B cell (primary cell): ENCODE results near the gene AGBL4. TPM values are rescaled to one million over a fixed set of nuclear protein-coding genes. Genes with fewer than 3 reads are reported as not detected.

Source experiments
- ATAC-seq: fragments of 200-7000 bp; cut with Tn5 transposase; one replicate; pipeline ENCODE4 v1.10.0; 2021; ENCODE audit warnings: low read depth, mild to moderate bottlenecking, moderate number of reproducible peaks, moderate library complexity
- CTCF ChIA-PET: fragments of 350-600 bp; sonication (Branson Sonifier 250); formaldehyde crosslinking; loops from one replicate; lab custom pipeline; 2021; ENCODE audit warnings: antibody characterized with exemption, inconsistent platforms; lab: Charles Lee
- POLR2A ChIA-PET: fragments of 350-600 bp; sonication (Branson Sonifier 250); formaldehyde crosslinking; loops from one replicate; lab custom pipeline; 2021; ENCODE audit warnings: antibody characterized with exemption; lab: Charles Lee
- DNase-seq: peaks from one replicate; pipeline ENCODE4 v3.0.0; 2013
- H2AFZ ChIP-seq: 2 replicates; pipeline ENCODE4 v1.6.1; 2012; ENCODE audit warnings: mild to moderate bottlenecking, low read depth, low read length; ENCODE audit not compliant: insufficient read depth, poor library complexity, severe bottlenecking
- H3K27ac ChIP-seq, 2 donors: 1 replicate in 1 of 2; 2 replicates in 1 of 2; pipeline ENCODE4 v1.5.1; 2012 to 2013; ENCODE audit warnings: low read length in 2 of 2, mild to moderate bottlenecking in 2 of 2, moderate library complexity in 1 of 2
- H3K27me3 ChIP-seq, 4 experiments: fragments of 200-600 bp in 1 of 4; sonication (generic) in 1 of 4; replicated peaks in 1 of 4; 1 replicate in 2 of 4; 2 replicates in 2 of 4; pipeline versions ENCODE4 v1.6.1 to v1.7.0; 2013 to 2016; ENCODE audit warnings: low read length in 3 of 4, mild to moderate bottlenecking in 2 of 4, mixed read lengths in 1 of 4, moderate library complexity in 1 of 4; ENCODE audit not compliant: insufficient read depth in 4 of 4, control insufficient read depth in 3 of 4; ENCODE audit errors: control extremely low read depth in 1 of 4
- H3K36me3 ChIP-seq, 2 experiments: replicated peaks in 1 of 2; 1 replicate in 1 of 2; 2 replicates in 1 of 2; pipeline versions ENCODE4 v1.6.1 to v1.7.1; 2013; ENCODE audit warnings: low read length in 1 of 2; ENCODE audit not compliant: insufficient read depth in 2 of 2, control insufficient read depth in 1 of 2; ENCODE audit errors: control extremely low read depth in 1 of 2, extremely low read depth in 1 of 2
- H3K4me1 ChIP-seq, 2 donors: fragments of 200-600 bp in 1 of 2; sonication (generic) in 1 of 2; 1 replicate in 1 of 2; 2 replicates in 1 of 2; pipeline versions ENCODE4 v1.5.1 to v1.6.1; 2013 to 2017; ENCODE audit warnings: low read length in 2 of 2; ENCODE audit not compliant: control insufficient read depth in 2 of 2, insufficient read depth in 2 of 2
- H3K4me2 ChIP-seq: replicated peaks from 2 replicates; pipeline ENCODE3; 2012; ENCODE audit warnings: mild to moderate bottlenecking, low read depth, low read length; ENCODE audit not compliant: poor library complexity, severe bottlenecking
- H3K4me3 ChIP-seq, 5 experiments: fragments of 200-600 bp in 1 of 5; sonication (generic) in 1 of 5; 1 replicate in 3 of 5; 2 replicates in 2 of 5; pipeline versions ENCODE4 v1.5.1 to v1.7.0; 2011 to 2016; ENCODE audit warnings: low read length in 4 of 5, mild to moderate bottlenecking in 4 of 5, low read depth in 2 of 5, control low read depth in 1 of 5, moderate library complexity in 1 of 5; ENCODE audit not compliant: insufficient read depth in 1 of 5; ENCODE audit errors: control extremely low read depth in 1 of 5, extremely low read depth in 1 of 5
- H3K79me2 ChIP-seq: fragments of 200-600 bp; sonication (generic); one replicate; pipeline ENCODE4 v1.6.0; 2016; ENCODE audit warnings: low read length; ENCODE audit not compliant: control insufficient read depth, insufficient read depth
- H3K9ac ChIP-seq: fragments of 200-600 bp; sonication (generic); 2 replicates; pipeline ENCODE4 v1.6.1; 2017; ENCODE audit warnings: mild to moderate bottlenecking, low read length, moderate library complexity
- H3K9me3 ChIP-seq, 3 donors: one replicate each; pipeline versions ENCODE4 v1.6.1 to v1.7.1; 2013; ENCODE audit warnings: low read length in 2 of 3; ENCODE audit not compliant: control insufficient read depth in 2 of 3, insufficient read depth in 1 of 3; ENCODE audit errors: control extremely low read depth in 1 of 3
- H4K20me1 ChIP-seq: 2 replicates; pipeline ENCODE4 v1.6.0; 2012; ENCODE audit warnings: mild to moderate bottlenecking, low read length; ENCODE audit not compliant: insufficient read depth, control insufficient read depth, poor library complexity, severe bottlenecking
- H3K27ac Mint-ChIP-seq: one replicate; pipeline ENCODE4 v1.8.0; 2021; ENCODE audit warnings: mixed read lengths
- H3K27me3 Mint-ChIP-seq: one replicate; pipeline ENCODE4 v1.8.0; 2021; ENCODE audit warnings: mixed read lengths
- H3K4me1 Mint-ChIP-seq: one replicate; pipeline ENCODE4 v1.8.0; 2021; ENCODE audit warnings: mixed read lengths
- H3K4me3 Mint-ChIP-seq: one replicate; pipeline ENCODE4 v1.8.0; 2021; ENCODE audit warnings: mixed read lengths
- H3K9me3 Mint-ChIP-seq: one replicate; pipeline ENCODE4 v1.8.0; 2022; ENCODE audit warnings: mixed read lengths; ENCODE audit not compliant: insufficient read depth
- CTCF ChIP-seq: fragments of 200-600 bp; IDR thresholded peaks from one replicate; pipeline ENCODE4 v1.8.0; 2022; ENCODE audit warnings: antibody characterized with exemption, mild to moderate bottlenecking
- EZH2 ChIP-seq: IDR thresholded peaks from 2 replicates; pipeline ENCODE4 v1.6.1; 2012; ENCODE audit warnings: borderline replicate concordance, low read depth, mild to moderate bottlenecking, moderate library complexity, low read length; ENCODE audit not compliant: insufficient read depth, poor library complexity, severe bottlenecking
- WGBS: methylation state at CpG from one replicate; pipeline ENCODE4 v1.1.5; 2013; ENCODE audit warnings: missing lambda C conversion rate; ENCODE audit not compliant: insufficient coverage; 5-methylcytosine and 5-hydroxymethylcytosine counted together
- intact Hi-C: fragments of 100-400 bp; cut with micrococcal nuclease; formaldehyde crosslinking; loops from one replicate; pipeline ENCODE4 v1.10.0; 2022
- polyA plus RNA-seq: library from polyadenylated mRNA; depleted of rRNA; stranded (reverse); fragments of >200 nt; gene quantifications from 2 replicates; pipeline ENCODE4 v1.2.3, GENCODE V29; 2012
- total RNA-seq, 2 donors: library from RNA; stranded (reverse); fragments of 120-200 nt in 1 of 2; gene quantifications; 1 replicate in 1 of 2; 2 replicates in 1 of 2; pipeline versions ENCODE4 v1.2.3 to v1.2.4, GENCODE V29; 2013 to 2022

AGBL4 gene
- total and polyA plus RNA-seq, 2 donors (not counting 1 experiment from before 2014, with no cell fraction given), result 0.07 to 0.12 TPM

GRCh38 chr1:48726139-48726538 is 1297.6 kb downstream of the AGBL4 start:
- no CpG with 5 or more reads among the region's 2 CpGs for WGBS

More at GRCh38 chr1:48726139-48726538, 1297.6 kb downstream of the AGBL4 start:
- H4K20me1 ChIP-seq, result peaks cover 23% of the 10 kb centered on the region
- POLR2A ChIA-PET, result no interaction called here
- H2AFZ ChIP-seq, result no peak overlapping the region
- TF ChIP-seq EZH2, result no peak
- no peak for TF ChIP-seq CTCF
- no peak overlapping the region for H3K4me3 ChIP-seq
- H3K79me2 ChIP-seq, result no peaks in the 10 kb centered on the region
- no peaks in the 10 kb centered on the region for H3K27me3 ChIP-seq
- ATAC-seq (no peak), DNase-seq (no peak)
- no peaks in the 10 kb centered on the region for H3K9me3 ChIP-seq
- intact Hi-C loops, result no loop called here
- Mint-ChIP-seq H3K4me1 (no peaks in the 10 kb centered on the region), H3K9me3 (no peaks in the 10 kb centered on the region), H3K4me3 (no peak overlapping the region), H3K27ac (no peak overlapping the region), H3K27me3 (no peaks in the 10 kb centered on the region)
- no peak overlapping the region for H3K4me2 ChIP-seq
- H3K9ac ChIP-seq, result no peak overlapping the region
- no peak overlapping the region for H3K27ac ChIP-seq
- peaks cover 0 to 41% of the 10 kb centered on the region in 2 experiments for H3K36me3 ChIP-seq
- CTCF ChIA-PET, result interaction anchor here (1.2 kb wide), 1 partner anchor 49 kb away, joined by 5 read pairs; no protein-coding TSS in a partner anchor
- H3K4me1 ChIP-seq, result no peaks in the 10 kb centered on the region
